Activated CD8-positive, alpha-beta memory T cell treated with anti-CD3 and anti-CD28 coated beads, Interleukin-2, amount 10 ng/mL, durations not matched to agents 7 days and 5 days (primary cell): Measurements from ENCODE around the gene TRABD2B. TPM values are rescaled to one million over a fixed set of nuclear protein-coding genes. Genes with fewer than 3 reads are reported as not detected.

Experiments
- ATAC-seq: fragments of 150-1000 bp; cut with Tn5 transposase; one replicate; pipeline ENCODE4 v1.10.0; 2021; ENCODE audit warnings: moderate library complexity
- CTCF ChIA-PET: fragments of 350-600 bp; sonication (Branson Sonifier 250); formaldehyde crosslinking; loops from one replicate; lab custom pipeline; 2021; ENCODE audit warnings: antibody characterized with exemption; lab: Charles Lee
- DNase-seq: peaks from one replicate; pipeline ENCODE4 v3.0.0-alpha.2; 2020
- H3K27ac Mint-ChIP-seq: one replicate; pipeline ENCODE4 v1.8.0; 2021; ENCODE audit warnings: mild to moderate bottlenecking, mixed read lengths
- H3K27me3 Mint-ChIP-seq: one replicate; pipeline ENCODE4 v1.8.0; 2021; ENCODE audit warnings: mixed read lengths
- H3K36me3 Mint-ChIP-seq: one replicate; pipeline ENCODE4 v1.8.0; 2021; ENCODE audit warnings: mild to moderate bottlenecking, mixed read lengths
- H3K4me1 Mint-ChIP-seq: one replicate; pipeline ENCODE4 v1.8.0; 2021; ENCODE audit warnings: mixed read lengths
- H3K4me3 Mint-ChIP-seq: one replicate; pipeline ENCODE4 v1.8.0; 2021; ENCODE audit warnings: mild to moderate bottlenecking, moderate library complexity, mixed read lengths
- H3K9me3 Mint-ChIP-seq: one replicate; pipeline ENCODE4 v1.8.0; 2022; ENCODE audit warnings: low read depth, mixed read lengths
- total RNA-seq, 2 experiments: library from RNA; stranded (reverse); gene quantifications; one replicate each; pipeline ENCODE4 v1.2.3, GENCODE V29; 2021

Gene TRABD2B
- total RNA-seq, 2 experiments from 2014 or later: not detected

GRCh38 chr1:47924270-47925048 is 72.7 kb downstream of the TRABD2B start:
- no peak overlapping the region for H3K27ac Mint-ChIP-seq
- no peak for DNase-seq
- CTCF ChIA-PET: no interaction called here

DNA sequence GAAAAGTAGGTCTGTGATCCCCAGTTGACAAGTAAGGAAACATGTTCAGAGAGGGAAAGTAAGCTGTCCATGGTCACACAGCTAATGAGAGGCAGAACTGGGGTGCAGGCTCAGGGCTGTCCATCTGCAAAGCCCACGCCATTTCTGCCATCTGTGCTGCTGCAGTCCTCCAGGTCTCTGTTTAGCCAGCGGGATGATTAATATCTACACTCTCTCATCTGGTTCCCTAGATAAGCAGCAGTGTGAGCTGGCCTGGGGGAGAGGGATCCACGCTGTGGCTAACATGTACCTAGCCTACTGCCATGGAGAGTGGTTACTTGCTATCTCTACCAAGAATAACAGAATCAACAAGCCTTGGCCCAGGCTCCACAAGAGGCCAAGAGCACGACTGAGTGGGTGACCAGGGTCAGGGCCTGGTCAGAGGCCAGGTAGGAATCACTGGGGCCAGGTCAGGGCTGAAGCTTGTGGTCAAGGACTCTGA is 75.2 kb downstream of the TRABD2B start:
- ATAC-seq: no peak
- Mint-ChIP-seq H3K27ac (no peak overlapping the region), H3K9me3 (no peaks in the 10 kb centered on the region), H3K4me3 (no peak overlapping the region), H3K4me1 (no peaks in the 10 kb centered on the region), H3K36me3 (no peaks in the 10 kb centered on the region), H3K27me3 (peaks cover 18% of the 10 kb centered on the region)
- no peak for DNase-seq
- CTCF ChIA-PET: no interaction called here

More at GRCh38 chr1:47924270-47925048, 72.7 kb downstream of the TRABD2B start:
- H3K36me3 Mint-ChIP-seq: no peaks in the 10 kb centered on the region
- no peaks in the 10 kb centered on the region for H3K4me1 Mint-ChIP-seq
- peaks cover 21% of the 10 kb centered on the region for H3K27me3 Mint-ChIP-seq
- ATAC-seq: no peak
- no peaks in the 10 kb centered on the region for H3K9me3 Mint-ChIP-seq
- no peak overlapping the region for H3K4me3 Mint-ChIP-seq

DNA sequence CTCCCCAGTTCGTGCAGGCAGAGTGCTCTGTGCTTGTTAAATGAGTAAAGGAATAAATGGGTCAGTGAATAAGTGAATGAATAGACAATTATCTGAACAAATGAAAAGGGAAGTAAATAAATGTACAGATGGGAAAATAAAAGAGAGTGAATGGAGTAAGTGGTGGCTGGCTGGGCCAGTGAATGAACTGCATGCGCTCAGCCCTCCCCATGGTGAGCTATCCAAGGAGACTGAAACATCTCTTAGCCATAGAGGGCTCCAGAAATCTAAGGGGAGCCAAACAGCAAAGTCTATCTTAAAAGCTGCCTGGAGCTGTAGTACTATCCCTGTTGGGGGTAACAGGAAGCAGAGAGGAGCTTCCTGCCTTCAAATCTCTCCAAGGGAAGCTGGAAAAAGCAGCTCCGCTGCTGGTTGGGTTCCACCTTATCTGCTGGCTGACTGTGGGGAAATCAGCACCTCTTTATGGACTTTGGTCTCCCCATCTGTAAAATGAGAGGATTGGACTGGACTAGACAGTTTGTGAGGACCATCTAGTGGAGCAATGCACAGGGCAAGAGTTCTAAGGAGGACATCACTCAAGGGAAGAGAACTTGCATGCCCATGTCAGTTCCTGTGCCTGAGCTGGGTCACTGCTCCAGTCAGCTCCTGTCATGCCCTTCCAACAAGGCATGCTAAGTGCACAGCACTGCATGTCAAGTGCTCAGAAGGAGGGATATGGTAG is 77.9 kb downstream of the TRABD2B start:
- ATAC-seq: no peak
- peaks cover 12% of the 10 kb centered on the region for H3K27me3 Mint-ChIP-seq
- H3K36me3 Mint-ChIP-seq: no peaks in the 10 kb centered on the region
- no peak for DNase-seq
- CTCF ChIA-PET: no interaction called here
- H3K9me3 Mint-ChIP-seq: no peaks in the 10 kb centered on the region
- no peak overlapping the region for H3K4me3 Mint-ChIP-seq
- no peak overlapping the region for H3K27ac Mint-ChIP-seq
- H3K4me1 Mint-ChIP-seq: no peaks in the 10 kb centered on the region

- H3K4me3 Mint-ChIP-seq: no peak overlapping the region
- no peak for ATAC-seq
- DNase-seq: no peak
- no peaks in the 10 kb centered on the region for H3K4me1 Mint-ChIP-seq
- H3K36me3 Mint-ChIP-seq: no peaks in the 10 kb centered on the region
- CTCF ChIA-PET: no interaction called here
- peaks cover 4% of the 10 kb centered on the region for H3K27me3 Mint-ChIP-seq
- no peaks in the 10 kb centered on the region for H3K9me3 Mint-ChIP-seq
- H3K27ac Mint-ChIP-seq: no peak overlapping the region
Measured at GRCh38 chr1:47918257-47918867, 78.8 kb downstream of the TRABD2B start.

GRCh38 chr1:47917687-47918086 is 79.5 kb downstream of the TRABD2B start:
- no peak overlapping the region for H3K27ac Mint-ChIP-seq
- CTCF ChIA-PET: no interaction called here
- DNase-seq (no peak), ATAC-seq (no peak)
- H3K36me3 Mint-ChIP-seq: no peaks in the 10 kb centered on the region
- no peak overlapping the region for H3K4me3 Mint-ChIP-seq
- no peaks in the 10 kb centered on the region for H3K27me3 Mint-ChIP-seq
- H3K9me3 Mint-ChIP-seq: no peaks in the 10 kb centered on the region
- no peaks in the 10 kb centered on the region for H3K4me1 Mint-ChIP-seq

DNA sequence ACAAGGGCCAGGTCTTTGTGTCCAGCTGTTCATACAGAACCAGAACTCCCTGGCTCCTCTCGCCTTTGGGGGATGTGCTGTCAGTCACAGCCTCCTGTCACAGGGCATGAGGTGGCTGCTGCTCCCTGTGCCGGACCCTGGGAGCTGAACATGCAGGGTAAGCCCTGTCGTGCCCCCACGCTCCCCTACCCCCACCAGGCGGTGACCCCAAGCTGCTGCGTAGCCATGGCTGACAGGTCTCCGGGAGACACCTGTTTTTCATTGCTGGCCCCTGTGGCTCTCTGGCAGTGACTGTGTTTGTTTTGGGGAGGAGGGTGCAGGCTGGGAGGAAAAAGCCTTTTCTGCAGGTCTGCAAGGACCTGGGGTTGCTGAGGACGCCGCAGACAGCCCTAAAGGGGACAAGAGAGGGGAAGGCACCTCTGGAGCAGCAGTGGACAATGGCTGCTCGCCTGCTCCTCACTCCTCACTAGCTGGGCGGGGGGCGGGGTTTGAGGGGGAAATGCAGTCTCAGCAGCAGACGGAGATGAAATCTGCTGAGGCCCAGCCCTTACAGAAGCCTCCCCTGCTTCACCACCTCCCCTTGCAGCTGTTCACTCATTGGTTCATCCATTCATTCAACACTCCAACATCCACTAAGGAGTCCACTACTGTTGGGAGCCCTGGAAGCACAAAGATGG is 81.4 kb downstream of the TRABD2B start:
- Mint-ChIP-seq H3K27ac (no peak overlapping the region), H3K9me3 (no peaks in the 10 kb centered on the region), H3K4me1 (no peaks in the 10 kb centered on the region), H3K27me3 (no peaks in the 10 kb centered on the region), H3K4me3 (no peak overlapping the region), H3K36me3 (no peaks in the 10 kb centered on the region)
- ATAC-seq (no peak), DNase-seq (no peak)
- CTCF ChIA-PET: no interaction called here

GRCh38 chr1:47914952-47915676 is 82.1 kb downstream of the TRABD2B start:
- DNase-seq (no peak), ATAC-seq (no peak)
- Mint-ChIP-seq H3K4me1 (no peaks in the 10 kb centered on the region), H3K9me3 (no peaks in the 10 kb centered on the region), H3K4me3 (no peak overlapping the region), H3K27me3 (no peaks in the 10 kb centered on the region), H3K36me3 (no peaks in the 10 kb centered on the region), H3K27ac (no peak overlapping the region)
- CTCF ChIA-PET: no interaction called here

- Mint-ChIP-seq H3K9me3 (no peaks in the 10 kb centered on the region), H3K27ac (no peak overlapping the region), H3K4me3 (no peak overlapping the region), H3K27me3 (no peaks in the 10 kb centered on the region), H3K4me1 (no peaks in the 10 kb centered on the region), H3K36me3 (no peaks in the 10 kb centered on the region)
- ATAC-seq (no peak), DNase-seq (no peak)
- CTCF ChIA-PET: no interaction called here
Measured at GRCh38 chr1:47914218-47914938, 82.8 kb downstream of the TRABD2B start.

- Mint-ChIP-seq H3K9me3 (no peaks in the 10 kb centered on the region), H3K4me3 (no peak overlapping the region), H3K27ac (no peak overlapping the region), H3K36me3 (no peaks in the 10 kb centered on the region), H3K4me1 (no peaks in the 10 kb centered on the region), H3K27me3 (peaks cover 3% of the 10 kb centered on the region)
- CTCF ChIA-PET: no interaction called here
- ATAC-seq (no peak), DNase-seq (no peak)
Measured at GRCh38 chr1:47913225-47913823, 83.9 kb downstream of the TRABD2B start.

- ATAC-seq: no peak
- no peak for DNase-seq
- Mint-ChIP-seq H3K4me3 (no peak overlapping the region), H3K27ac (no peak overlapping the region), H3K27me3 (peaks cover 6% of the 10 kb centered on the region), H3K36me3 (no peaks in the 10 kb centered on the region), H3K9me3 (no peaks in the 10 kb centered on the region), H3K4me1 (no peaks in the 10 kb centered on the region)
- CTCF ChIA-PET: no interaction called here
Measured at GRCh38 chr1:47912756-47913155, 84.4 kb downstream of the TRABD2B start.

GRCh38 chr1:47911892-47912291 is 85.3 kb downstream of the TRABD2B start:
- no peak overlapping the region for H3K27ac Mint-ChIP-seq

GRCh38 chr1:47911424-47911823 is 85.8 kb downstream of the TRABD2B start:
- no peak overlapping the region for H3K4me3 Mint-ChIP-seq
- CTCF ChIA-PET: no interaction called here

More at GRCh38 chr1:47911892-47912291, 85.3 kb downstream of the TRABD2B start:
- CTCF ChIA-PET: no interaction called here
- DNase-seq (no peak), ATAC-seq (no peak)
- Mint-ChIP-seq H3K27me3 (peaks cover 9% of the 10 kb centered on the region), H3K36me3 (no peaks in the 10 kb centered on the region), H3K4me1 (no peaks in the 10 kb centered on the region), H3K9me3 (no peaks in the 10 kb centered on the region), H3K4me3 (no peak overlapping the region)

More at GRCh38 chr1:47911424-47911823, 85.8 kb downstream of the TRABD2B start:
- no peaks in the 10 kb centered on the region for H3K36me3 Mint-ChIP-seq
- no peak for DNase-seq
- peaks cover 10% of the 10 kb centered on the region for H3K27me3 Mint-ChIP-seq
- ATAC-seq: no peak
- H3K4me1 Mint-ChIP-seq: no peaks in the 10 kb centered on the region
- no peaks in the 10 kb centered on the region for H3K9me3 Mint-ChIP-seq
- H3K27ac Mint-ChIP-seq: no peak overlapping the region
